A673 (cell line): ENCODE results near the gene CCDC85C.

Source experiments
- CTCF ChIP-seq: fragments of 300-800, 200-600 bp; sonication (generic); conservative IDR thresholded peaks from 2 replicates; pipeline ENCODE4 v1.5.1; 2017; ENCODE audit warnings: low read depth, mild to moderate bottlenecking, antibody characterized with exemption, low read length, moderate library complexity, mixed read lengths
- EZH2 ChIP-seq: fragments of 200-600 bp; sonication (generic); IDR thresholded peaks from 2 replicates; pipeline ENCODE4 v1.6.1; 2017; ENCODE audit warnings: borderline replicate concordance, low read depth, mild to moderate bottlenecking, mixed read lengths, antibody characterized with exemption, low read length; ENCODE audit not compliant: poor library complexity, severe bottlenecking

GRCh38 chr14:99461411-99462085, 142.5 kb downstream of the CCDC85C start:
- TF ChIP-seq CTCF (no peak), EZH2 (no peak)
